Subcutaneous adipose tissue (tissue), 4 donors: ENCODE results near the gene TSPAN17. TPM values are rescaled to one million over a fixed set of nuclear protein-coding genes. Genes with fewer than 3 reads are reported as not detected.

Experiments used
- total RNA-seq, 4 donors: library from RNA; depleted of rRNA; stranded (reverse); fragments of >200 nt; gene quantifications; one replicate each; pipeline ENCODE4 v1.1.0, GENCODE V29; 2016
- TF ChIP-seq, protein P1 (sequence below): fragments of 450-650 bp; IDR thresholded peaks from one replicate; pipeline ENCODE4 v1.5.1; 2016; ENCODE audit warnings: low read depth, mild to moderate bottlenecking, control low read depth, antibody characterized with exemption, moderate library complexity

TSPAN17 gene
- total RNA-seq, 4 donors from 2014 or later, result 7.8 to 18.7 (median 11.3) TPM

DNA sequence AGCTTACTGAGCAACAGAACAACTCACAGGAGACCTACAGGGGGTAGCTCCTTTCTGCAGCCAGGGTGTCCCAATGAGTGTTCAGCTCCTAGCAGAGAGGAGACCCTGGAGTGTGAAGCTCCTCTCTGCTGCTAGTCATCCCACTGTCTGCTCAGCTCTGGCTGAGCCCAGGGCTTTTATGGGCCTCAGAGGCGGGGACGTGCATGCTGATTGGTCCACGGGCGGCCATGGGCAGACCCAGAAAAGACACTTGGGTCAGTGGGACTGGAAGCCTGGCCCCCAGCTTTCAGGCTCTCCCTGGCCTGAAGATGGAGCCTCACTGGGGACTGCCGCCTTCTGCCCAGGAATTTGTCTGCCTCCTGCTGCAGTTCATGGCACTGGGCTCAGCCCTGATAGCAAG, 40.6 kb downstream of the TSPAN17 start:
- TF ChIP-seq, protein P1, sequence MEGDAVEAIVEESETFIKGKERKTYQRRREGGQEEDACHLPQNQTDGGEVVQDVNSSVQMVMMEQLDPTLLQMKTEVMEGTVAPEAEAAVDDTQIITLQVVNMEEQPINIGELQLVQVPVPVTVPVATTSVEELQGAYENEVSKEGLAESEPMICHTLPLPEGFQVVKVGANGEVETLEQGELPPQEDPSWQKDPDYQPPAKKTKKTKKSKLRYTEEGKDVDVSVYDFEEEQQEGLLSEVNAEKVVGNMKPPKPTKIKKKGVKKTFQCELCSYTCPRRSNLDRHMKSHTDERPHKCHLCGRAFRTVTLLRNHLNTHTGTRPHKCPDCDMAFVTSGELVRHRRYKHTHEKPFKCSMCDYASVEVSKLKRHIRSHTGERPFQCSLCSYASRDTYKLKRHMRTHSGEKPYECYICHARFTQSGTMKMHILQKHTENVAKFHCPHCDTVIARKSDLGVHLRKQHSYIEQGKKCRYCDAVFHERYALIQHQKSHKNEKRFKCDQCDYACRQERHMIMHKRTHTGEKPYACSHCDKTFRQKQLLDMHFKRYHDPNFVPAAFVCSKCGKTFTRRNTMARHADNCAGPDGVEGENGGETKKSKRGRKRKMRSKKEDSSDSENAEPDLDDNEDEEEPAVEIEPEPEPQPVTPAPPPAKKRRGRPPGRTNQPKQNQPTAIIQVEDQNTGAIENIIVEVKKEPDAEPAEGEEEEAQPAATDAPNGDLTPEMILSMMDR, result no peak

DNA sequence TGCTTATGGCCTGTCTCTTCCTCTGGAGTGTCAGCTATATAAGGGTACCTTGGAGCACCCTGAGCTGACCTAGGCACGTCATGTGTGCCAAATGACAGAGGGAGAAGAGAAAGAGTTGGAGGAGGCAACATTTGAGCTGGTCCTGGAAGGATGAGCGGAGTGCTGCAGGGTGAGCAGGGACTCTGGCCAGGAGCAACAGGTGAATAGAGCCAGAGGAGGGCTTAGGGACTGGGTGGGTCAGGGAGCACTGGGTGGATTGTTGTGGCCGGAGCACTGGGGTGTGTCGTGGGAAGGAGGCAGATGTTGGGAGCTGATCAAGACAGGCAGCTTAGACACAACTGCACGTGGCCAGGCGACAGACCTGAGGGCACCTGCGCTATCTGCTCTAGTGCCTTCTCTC, 43.6 kb downstream of the TSPAN17 start:
- TF ChIP-seq, protein P1, result no peak

DNA sequence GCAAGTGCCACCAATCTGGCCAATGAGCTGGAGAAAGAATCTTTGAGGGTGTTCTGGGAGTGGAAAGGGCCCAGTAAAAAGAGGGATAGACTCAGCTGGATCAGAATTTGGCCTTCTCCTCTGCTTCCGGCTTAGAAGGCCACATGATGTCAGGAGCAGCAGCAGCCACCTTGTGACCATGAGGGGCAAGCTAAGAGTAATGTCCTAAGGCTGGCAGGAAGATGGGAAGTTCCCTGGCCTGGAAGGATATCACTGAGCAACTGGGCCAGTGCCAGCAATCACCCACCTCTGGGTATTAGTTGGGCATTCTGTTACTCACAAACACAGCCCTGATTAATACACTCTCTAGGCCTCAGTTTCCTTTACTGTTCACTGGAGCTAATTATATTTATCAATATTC, 44.2 kb downstream of the TSPAN17 start:
- TF ChIP-seq, protein P1, result no peak

DNA sequence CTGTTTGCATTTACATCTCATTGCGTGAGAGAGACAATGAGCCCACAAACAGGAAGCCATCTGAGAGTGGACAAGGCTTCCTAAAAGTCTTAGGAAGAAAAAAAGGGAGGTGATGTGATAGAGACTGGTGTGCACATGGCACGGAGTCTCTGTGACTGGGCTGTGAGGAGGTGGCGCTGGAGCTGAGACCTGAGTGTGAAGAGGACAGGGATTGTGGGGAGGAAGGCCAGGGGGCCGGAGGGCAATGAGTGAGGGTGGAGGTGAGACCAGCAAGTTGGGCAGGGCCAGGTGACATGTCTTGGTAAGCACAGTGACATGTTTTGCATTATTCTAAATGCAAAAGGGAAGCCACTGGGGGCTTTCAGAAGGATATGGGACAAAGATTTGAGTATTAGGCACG, 45.0 kb downstream of the TSPAN17 start:
- TF ChIP-seq, protein P1, result no peak

DNA sequence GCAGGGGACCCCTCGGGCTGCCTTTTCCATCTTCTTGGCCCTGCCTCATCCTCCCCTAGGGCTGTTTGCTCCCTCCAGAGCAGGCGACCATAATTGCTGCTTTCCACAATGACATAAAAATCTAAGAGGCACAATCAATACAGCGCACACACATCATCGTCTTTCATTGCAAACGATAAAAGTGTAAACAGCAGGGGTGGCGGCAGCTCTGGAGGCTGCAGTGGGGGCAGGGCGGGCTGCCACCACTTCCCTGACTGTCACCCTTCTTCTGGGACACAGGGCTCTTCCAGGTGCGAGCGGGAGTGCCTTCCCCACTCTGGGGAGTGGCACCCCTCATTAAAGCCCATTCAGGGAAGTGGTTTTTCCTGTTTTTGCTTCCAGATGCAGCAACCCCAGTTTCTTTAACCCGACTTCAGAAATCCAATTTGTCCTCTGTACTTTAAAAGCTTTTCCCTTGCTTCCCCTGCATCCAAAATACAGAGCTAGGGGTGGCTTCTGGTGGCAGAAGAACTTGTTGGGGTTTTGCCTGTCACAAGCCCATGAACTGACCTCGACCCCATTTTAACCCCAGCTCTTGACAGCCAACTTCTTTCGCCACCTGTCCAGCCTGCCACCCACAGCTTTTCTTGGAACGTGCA, 45.7 kb downstream of the TSPAN17 start:
- TF ChIP-seq, protein P1, result no peak

DNA sequence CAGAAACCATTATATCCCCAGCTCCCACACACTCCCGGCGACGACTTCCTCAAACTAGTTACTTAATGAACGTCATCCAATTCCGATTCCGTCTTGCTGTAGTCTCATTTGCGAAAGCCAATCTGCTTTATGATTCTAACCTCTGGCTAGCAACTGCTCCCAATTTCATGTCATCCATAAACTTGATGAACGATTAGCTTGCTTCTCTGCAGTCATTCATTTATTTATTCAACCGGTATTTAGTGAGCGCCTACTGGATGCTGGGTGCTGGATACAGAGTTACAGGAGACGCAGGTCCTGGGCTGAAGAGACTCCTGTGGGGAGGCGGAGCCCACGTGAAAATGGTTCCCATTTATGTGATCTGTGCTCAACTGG, 46.2 kb downstream of the TSPAN17 start:
- TF ChIP-seq, protein P1, result no peak

DNA sequence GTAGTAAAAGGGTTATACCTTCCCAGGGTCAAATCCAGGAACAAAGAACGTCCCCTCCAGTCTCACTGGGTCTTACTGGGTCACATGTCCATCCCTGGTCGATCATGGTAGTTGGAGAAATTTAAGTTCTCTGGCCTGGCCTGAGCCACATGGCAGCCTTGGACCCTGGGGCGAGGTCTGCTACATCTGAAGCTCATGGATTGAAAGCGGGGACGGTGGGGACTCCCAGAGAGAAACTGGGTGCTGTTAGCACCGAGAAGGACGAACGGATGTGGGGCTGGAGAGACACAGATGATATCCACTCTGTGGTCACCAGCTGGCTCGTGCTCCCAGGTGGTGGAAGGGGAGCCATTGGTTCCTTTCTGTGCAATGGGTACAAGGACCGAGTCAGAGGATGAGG, 46.9 kb downstream of the TSPAN17 start:
- TF ChIP-seq, protein P1, result no peak
